Hypothalamus (tissue), 51 donors: ENCODE results near the gene MRPL19.

ENCODE experiments used
- DNase-seq, 51 donors: peaks; one replicate each; lab custom pipeline; 2025; lab: John Stamatoyannopoulos, UW

Gene MRPL19

DNA sequence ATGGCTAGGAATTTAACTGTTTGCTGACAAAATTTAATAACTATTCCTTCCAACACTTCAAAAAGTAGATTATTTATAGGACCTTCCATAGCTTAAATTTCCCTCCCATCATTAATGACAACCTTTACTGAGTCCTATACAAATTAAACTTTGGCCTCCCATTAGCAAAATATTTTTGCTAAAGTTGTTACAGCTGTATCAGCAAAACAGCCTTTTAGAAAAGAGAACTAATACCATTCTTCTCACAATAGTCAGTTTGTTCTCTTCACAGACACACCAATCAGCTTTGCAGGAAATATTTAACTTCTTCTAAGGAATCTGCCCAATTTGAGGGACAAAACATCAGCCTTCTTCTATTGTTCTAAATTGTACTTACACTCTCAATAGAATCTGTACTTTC, 76.1 kb downstream of the MRPL19 start:
- no peak for DNase-seq

DNA sequence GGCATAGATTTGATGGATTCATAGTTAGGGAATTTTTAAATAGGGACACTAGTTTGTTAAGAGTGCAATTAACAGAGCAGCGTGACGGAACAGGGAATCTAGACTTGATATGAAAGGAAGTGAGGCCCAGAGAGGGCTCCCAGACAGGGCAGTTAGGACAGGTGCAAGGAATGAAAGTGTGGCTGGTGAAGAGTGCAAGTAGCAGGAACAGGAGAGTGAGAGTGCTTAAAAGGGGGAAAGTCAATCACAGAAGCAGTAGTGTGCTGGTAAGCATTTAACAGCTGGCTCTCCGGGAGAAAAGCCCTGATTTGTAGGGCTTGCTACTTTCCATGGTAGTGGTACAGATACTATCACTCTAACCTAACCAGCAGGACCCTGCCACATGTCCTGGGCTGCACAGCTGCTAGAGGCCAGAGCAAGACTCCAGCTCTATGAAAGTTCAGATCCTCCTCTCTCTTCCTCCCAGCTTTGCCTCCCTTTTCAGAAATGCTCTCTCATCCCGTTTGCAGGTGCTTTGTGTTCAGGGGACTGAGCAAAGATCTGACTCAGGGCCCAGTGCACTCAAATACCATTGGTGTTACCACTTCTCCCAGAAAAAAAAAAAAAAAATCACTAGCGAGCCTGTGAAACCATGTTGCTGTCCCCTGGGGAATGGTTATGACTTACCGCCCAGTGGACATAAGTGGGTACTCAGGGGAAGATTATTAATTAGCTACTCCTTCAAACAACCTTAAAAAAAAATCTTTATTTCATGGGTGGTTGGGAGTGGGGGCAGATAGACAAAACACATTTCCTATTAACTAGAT, 82.2 kb downstream of the MRPL19 start:
- no peak for DNase-seq

DNA sequence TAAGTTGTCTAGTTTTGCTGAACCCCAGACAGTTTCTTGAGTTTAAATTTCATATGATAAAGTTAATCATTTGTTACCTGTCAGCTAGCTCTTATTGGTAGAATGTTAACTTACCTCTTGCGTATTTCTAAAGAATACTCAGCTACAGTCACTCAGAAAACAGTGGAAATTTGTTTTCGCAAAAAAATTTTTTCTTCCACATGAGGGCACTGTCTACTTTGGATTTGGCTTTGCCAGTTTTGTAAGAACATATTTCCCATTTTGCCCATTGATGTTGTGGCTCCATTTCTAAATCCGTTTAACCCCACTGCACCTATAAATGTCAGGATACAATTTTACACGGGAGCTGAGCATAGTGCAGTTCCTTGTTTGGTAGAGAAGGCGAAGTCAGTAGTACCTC, 83.3 kb downstream of the MRPL19 start:
- DNase-seq: peak in 1 of 51 donors; percentile 23

DNA sequence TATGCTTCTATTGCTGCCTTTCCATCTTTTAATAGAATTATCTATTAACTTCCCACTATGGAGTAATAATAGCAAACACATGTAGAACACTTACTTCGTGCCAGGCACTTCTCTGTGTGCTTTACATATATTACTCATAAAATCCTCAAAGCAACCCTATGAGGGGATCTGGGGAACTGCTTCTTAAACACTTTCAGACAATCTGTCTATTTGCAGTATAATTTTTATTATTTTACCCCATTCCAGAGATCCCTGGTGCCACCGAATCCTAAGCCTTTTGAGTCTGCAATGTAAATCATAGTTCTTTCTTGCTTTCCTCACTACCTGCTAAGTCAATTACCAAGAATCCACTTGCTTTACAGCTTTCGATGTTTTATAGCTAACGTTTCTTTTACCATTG, 89.7 kb downstream of the MRPL19 start:
- no peak for DNase-seq

DNA sequence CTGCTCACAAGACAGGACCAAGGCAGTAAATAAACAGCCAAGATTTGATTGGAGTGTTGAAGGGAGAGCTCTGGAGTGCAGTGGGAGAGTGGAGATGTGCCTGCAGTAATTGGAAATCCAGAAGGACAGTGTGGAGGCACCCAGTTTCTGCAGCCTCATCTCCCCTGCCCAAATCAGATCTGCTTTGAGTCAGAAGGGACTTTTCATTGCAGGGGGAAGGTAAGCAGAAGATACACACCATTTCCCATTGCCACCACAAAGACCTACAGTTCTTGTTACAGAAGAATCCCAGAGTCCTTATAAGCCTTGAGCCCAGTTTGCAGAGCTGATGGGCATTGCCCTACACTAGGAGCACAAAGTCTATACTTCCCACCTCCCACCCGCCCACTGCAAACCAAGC, 91.4 kb downstream of the MRPL19 start:
- no peak for DNase-seq
